HFF-Myc (cell line): ENCODE data around the gene GNB3.
"Not testable (repeated sequence)": the region's sequence is repeated elsewhere in the genome, so short reads cannot be mapped to it uniquely, and the experiment has no call there.

Source experiments
- DNase-seq: peaks from one replicate; pipeline ENCODE4 v3.0.0-alpha.2; 2011; ENCODE audit warnings: low read depth; ENCODE audit errors: extremely low read depth
- H3K4me3 ChIP-seq: replicated peaks from 2 replicates; pipeline ENCODE4 v1.5.1; 2011; ENCODE audit warnings: low read depth, mild to moderate bottlenecking, control low read depth, low read length
- CTCF ChIP-seq: IDR thresholded peaks from 2 replicates; pipeline ENCODE4 v1.5.1; 2012; ENCODE audit warnings: mild to moderate bottlenecking, low read depth, low read length, control low read depth; ENCODE audit errors: missing control alignments

The GNB3 gene

GRCh38 chr12:6884539-6884938 is 43.8 kb downstream of the GNB3 start:
- H3K4me3 ChIP-seq = no peak overlapping the region
- no peak for TF ChIP-seq CTCF
- no peak for DNase-seq

- H3K4me3 ChIP-seq, DNase-seq: not testable (repeated sequence)
Observed at GRCh38 chr12:6886206-6886999, 45.7 kb downstream of the GNB3 start.

GRCh38 chr12:6887460-6887859 is 46.7 kb downstream of the GNB3 start:
- no peak overlapping the region for H3K4me3 ChIP-seq
- no peak for TF ChIP-seq CTCF
- DNase-seq = no peak

GRCh38 chr12:6888360-6888759 is 47.6 kb downstream of the GNB3 start:
- no peak for DNase-seq
- no peak overlapping the region for H3K4me3 ChIP-seq
- no peak for TF ChIP-seq CTCF

- not testable (repeated sequence) for DNase-seq
Observed at GRCh38 chr12:6888794-6889193, 48.1 kb downstream of the GNB3 start.

GRCh38 chr12:6889775-6890573 is 49.2 kb downstream of the GNB3 start:
- not testable (repeated sequence) for DNase-seq, H3K4me3 ChIP-seq

More at GRCh38 chr12:6888794-6889193, 48.1 kb downstream of the GNB3 start:
- not testable (repeated sequence) for H3K4me3 ChIP-seq

GRCh38 chr12:6890789-6891645 is 50.3 kb downstream of the GNB3 start:
- H3K4me3 ChIP-seq = peak overlapping the region; percentile 45
- TF ChIP-seq CTCF = peak; percentile 72
- DNase-seq = peak; percentile 81

GRCh38 chr12:6891646-6892001 is 50.9 kb downstream of the GNB3 start:
- peak overlapping the region; percentile 45 for H3K4me3 ChIP-seq
- no peak for TF ChIP-seq CTCF
- no peak for DNase-seq

GRCh38 chr12:6892683-6893082 is 52.0 kb downstream of the GNB3 start:
- not testable (repeated sequence) for DNase-seq, H3K4me3 ChIP-seq
